HL-60 (cell line): ENCODE results near the gene GPX1.
"Not testable (repeated sequence)": the region's sequence is repeated elsewhere in the genome, so short reads cannot be mapped to it uniquely, and the experiment has no call there.

Source experiments
- GABPA ChIP-seq: IDR thresholded peaks from 2 replicates; pipeline ENCODE4 v1.6.1; 2012; ENCODE audit warnings: low read depth
- POLR2AphosphoS5 ChIP-seq: IDR thresholded peaks from 2 replicates; pipeline ENCODE4 v1.6.1; 2012; ENCODE audit warnings: low read depth
- TF ChIP-seq, protein P1 (sequence below): IDR thresholded peaks from one replicate; pipeline ENCODE4 v1.5.1; 2011; ENCODE audit warnings: low read length, control low read depth, inconsistent platforms; ENCODE audit not compliant: insufficient read depth
- TF ChIP-seq, protein P2 (sequence below): IDR thresholded peaks from 2 replicates; pipeline ENCODE4 v1.6.1; 2012; ENCODE audit warnings: low read depth; ENCODE audit not compliant: insufficient replicate concordance

DNA sequence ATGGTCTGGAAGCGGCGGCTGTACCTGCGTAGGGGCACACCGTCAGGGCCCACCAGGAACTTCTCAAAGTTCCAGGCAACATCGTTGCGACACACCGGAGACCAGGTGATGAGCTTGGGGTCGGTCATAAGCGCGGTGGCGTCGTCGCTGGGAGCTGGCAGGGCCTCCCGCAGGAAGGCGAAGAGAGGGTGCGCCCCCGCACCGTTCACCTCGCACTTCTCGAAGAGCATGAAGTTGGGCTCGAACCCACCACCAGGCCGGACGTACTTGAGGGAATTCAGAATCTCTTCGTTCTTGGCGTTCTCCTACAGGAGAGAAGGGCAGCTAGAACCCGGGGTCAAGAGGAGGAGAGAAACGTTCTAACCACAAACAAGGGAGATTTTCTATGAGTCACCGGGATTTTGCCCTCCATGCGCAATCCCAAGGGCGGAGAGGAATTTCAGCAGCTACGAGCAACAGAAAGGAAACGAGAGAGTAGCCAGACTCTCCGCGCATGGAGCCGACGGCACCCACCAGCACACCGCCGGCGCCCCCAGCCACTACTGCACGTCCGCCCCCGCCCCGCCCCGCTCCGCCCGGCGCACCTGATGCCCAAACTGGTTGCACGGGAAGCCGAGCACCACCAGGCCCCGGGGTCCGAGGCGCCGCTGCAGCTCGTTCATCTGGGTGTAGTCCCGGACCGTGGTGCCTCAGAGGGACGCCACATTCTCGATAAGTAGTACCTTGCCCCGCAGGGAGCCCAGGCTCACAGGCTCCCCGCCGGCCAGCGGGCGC, 523 bp downstream of the GPX1 start:
- TF ChIP-seq, protein P1, sequence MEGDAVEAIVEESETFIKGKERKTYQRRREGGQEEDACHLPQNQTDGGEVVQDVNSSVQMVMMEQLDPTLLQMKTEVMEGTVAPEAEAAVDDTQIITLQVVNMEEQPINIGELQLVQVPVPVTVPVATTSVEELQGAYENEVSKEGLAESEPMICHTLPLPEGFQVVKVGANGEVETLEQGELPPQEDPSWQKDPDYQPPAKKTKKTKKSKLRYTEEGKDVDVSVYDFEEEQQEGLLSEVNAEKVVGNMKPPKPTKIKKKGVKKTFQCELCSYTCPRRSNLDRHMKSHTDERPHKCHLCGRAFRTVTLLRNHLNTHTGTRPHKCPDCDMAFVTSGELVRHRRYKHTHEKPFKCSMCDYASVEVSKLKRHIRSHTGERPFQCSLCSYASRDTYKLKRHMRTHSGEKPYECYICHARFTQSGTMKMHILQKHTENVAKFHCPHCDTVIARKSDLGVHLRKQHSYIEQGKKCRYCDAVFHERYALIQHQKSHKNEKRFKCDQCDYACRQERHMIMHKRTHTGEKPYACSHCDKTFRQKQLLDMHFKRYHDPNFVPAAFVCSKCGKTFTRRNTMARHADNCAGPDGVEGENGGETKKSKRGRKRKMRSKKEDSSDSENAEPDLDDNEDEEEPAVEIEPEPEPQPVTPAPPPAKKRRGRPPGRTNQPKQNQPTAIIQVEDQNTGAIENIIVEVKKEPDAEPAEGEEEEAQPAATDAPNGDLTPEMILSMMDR, result not testable (repeated sequence)
- TF ChIP-seq, protein P2, sequence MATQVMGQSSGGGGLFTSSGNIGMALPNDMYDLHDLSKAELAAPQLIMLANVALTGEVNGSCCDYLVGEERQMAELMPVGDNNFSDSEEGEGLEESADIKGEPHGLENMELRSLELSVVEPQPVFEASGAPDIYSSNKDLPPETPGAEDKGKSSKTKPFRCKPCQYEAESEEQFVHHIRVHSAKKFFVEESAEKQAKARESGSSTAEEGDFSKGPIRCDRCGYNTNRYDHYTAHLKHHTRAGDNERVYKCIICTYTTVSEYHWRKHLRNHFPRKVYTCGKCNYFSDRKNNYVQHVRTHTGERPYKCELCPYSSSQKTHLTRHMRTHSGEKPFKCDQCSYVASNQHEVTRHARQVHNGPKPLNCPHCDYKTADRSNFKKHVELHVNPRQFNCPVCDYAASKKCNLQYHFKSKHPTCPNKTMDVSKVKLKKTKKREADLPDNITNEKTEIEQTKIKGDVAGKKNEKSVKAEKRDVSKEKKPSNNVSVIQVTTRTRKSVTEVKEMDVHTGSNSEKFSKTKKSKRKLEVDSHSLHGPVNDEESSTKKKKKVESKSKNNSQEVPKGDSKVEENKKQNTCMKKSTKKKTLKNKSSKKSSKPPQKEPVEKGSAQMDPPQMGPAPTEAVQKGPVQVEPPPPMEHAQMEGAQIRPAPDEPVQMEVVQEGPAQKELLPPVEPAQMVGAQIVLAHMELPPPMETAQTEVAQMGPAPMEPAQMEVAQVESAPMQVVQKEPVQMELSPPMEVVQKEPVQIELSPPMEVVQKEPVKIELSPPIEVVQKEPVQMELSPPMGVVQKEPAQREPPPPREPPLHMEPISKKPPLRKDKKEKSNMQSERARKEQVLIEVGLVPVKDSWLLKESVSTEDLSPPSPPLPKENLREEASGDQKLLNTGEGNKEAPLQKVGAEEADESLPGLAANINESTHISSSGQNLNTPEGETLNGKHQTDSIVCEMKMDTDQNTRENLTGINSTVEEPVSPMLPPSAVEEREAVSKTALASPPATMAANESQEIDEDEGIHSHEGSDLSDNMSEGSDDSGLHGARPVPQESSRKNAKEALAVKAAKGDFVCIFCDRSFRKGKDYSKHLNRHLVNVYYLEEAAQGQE, result not testable (repeated sequence)
- TF ChIP-seq POLR2AphosphoS5, GABPA: not testable (repeated sequence)
